GM12892 (cell line): Measurements from ENCODE around the gene FAHD2A.
"Not testable (repeated sequence)": the region's sequence is repeated elsewhere in the genome, so short reads cannot be mapped to it uniquely, and the experiment has no call there.

ENCODE experiments used
- POLR2A ChIP-seq: IDR thresholded peaks from 2 replicates; pipeline ENCODE4 v1.6.1; 2011; ENCODE audit warnings: low read depth, low read length, control low read depth
- POLR2AphosphoS5 ChIP-seq: IDR thresholded peaks from 2 replicates; pipeline ENCODE4 v1.6.1; 2011; ENCODE audit warnings: low read depth, low read length, control low read depth

DNA sequence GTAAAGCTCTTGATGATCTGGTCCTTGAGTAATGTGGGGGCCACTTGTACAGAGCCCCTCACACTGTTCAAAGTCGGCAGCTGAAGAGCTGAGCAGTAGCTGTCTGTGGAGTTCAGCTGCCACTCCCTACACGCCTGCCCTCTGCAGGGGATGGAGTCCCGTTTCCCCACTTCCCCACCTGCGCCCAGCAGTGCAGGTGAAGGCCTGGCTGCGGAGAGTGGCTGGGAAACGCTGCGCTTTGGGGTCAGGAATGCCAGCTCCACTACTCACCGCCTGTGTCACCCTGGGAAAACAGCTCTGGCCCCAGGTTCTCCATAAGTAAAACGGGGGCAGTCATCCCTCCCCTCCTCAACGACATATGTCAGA is 521 bp upstream of the FAHD2A start:
- TF ChIP-seq POLR2A, POLR2AphosphoS5: not testable (repeated sequence)
